DOHH2 (cell line): ENCODE measurements around the gene PCGF2.

Source experiments
- EZH2phosphoT487 ChIP-seq: fragments of 200-600 bp; sonication (generic); IDR thresholded peaks from 2 replicates; pipeline ENCODE4 v1.6.1; 2017; ENCODE audit warnings: borderline replicate concordance, mild to moderate bottlenecking, antibody characterized with exemption, low read length, moderate library complexity, mixed read lengths
- TF ChIP-seq, protein P1 (sequence below): fragments of 200-600 bp; sonication (generic); IDR thresholded peaks from one replicate; pipeline ENCODE4 v1.5.1; 2014; ENCODE audit warnings: antibody characterized with exemption, mild to moderate bottlenecking, low read depth, low read length; ENCODE audit not compliant: poor library complexity, severe bottlenecking

DNA sequence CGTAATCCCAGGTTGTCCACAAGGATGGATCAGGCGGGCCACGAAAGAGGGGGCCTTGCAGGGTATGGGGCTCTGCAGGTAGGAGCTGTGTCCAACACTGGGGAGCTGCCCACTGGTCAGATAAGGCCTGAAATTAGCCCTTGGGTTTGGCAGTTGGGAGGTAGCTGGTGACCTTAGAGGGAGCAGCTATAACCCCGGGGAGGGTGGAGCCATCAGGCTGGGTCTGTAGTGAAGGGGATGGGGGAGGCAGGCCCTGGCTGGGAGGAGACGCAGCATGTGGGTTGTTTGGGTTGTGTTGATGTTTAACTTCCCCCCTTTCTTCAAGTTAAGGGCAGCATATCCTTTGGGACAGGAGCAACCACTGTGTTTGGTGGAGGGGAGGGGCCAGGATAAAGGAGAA is 37.2 kb downstream of the PCGF2 start:
- TF ChIP-seq, protein P1, sequence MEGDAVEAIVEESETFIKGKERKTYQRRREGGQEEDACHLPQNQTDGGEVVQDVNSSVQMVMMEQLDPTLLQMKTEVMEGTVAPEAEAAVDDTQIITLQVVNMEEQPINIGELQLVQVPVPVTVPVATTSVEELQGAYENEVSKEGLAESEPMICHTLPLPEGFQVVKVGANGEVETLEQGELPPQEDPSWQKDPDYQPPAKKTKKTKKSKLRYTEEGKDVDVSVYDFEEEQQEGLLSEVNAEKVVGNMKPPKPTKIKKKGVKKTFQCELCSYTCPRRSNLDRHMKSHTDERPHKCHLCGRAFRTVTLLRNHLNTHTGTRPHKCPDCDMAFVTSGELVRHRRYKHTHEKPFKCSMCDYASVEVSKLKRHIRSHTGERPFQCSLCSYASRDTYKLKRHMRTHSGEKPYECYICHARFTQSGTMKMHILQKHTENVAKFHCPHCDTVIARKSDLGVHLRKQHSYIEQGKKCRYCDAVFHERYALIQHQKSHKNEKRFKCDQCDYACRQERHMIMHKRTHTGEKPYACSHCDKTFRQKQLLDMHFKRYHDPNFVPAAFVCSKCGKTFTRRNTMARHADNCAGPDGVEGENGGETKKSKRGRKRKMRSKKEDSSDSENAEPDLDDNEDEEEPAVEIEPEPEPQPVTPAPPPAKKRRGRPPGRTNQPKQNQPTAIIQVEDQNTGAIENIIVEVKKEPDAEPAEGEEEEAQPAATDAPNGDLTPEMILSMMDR, result no peak
- TF ChIP-seq EZH2phosphoT487, result no peak
